K562 (cell line): ENCODE measurements around the gene ARMC9. TPM values are rescaled to one million over a fixed set of nuclear protein-coding genes. Genes with fewer than 3 reads are reported as not detected.

Experiments used
- ATAC-seq: fragments of 200-7000 bp; cut with Tn5 transposase; 3 replicates; pipeline ENCODE4 v1.9.1; 2020; ENCODE audit warnings: moderate library complexity
- BruUV-seq: library from RNA; stranded (reverse); fragments of 400-500 nt; replicated peaks from 2 replicates; lab custom pipeline; 2021; lab: Mats Ljungman, UMichigan
- CTCF ChIA-PET: fragments of 300-600 bp; formaldehyde crosslinking; extraction: SDS; loops from one replicate; lab custom pipeline; 2021; ENCODE audit warnings: low intra/inter-chr PET ratio; lab: Yijun Ruan, JAX
- POLR2A ChIA-PET: fragments of 300-600, 350-650 bp; sonication (Branson Sonifier 250); formaldehyde crosslinking; extraction: SDS; loops from one replicate; lab custom pipeline; 2021; ENCODE audit warnings: antibody characterized with exemption, inconsistent platforms; lab: Yijun Ruan, JAX
- DNase-seq, 4 experiments: peaks; one replicate each; pipeline versions ENCODE4 v3.0.0 to v3.0.0-alpha.2; 2011 to 2018; ENCODE audit warnings: low spot score in 3 of 4, mixed read lengths in 3 of 4; ENCODE audit errors: extremely low read depth in 1 of 4
- FAIRE-seq: peaks from 2 replicates; lab custom pipeline; 2011; peaks lifted over from hg19 to GRCh38; lab: Jason Lieb, UNC
- H2AFZ ChIP-seq: 2 replicates; pipeline ENCODE4 v1.6.0; 2011; ENCODE audit warnings: low read depth, low read length, control low read depth, inconsistent platforms
- H3K27ac ChIP-seq: fragments of 200-600 bp; 3 replicates; pipeline ENCODE4 v1.8.0; 2011; ENCODE audit warnings: low read depth, mild to moderate bottlenecking, control low read depth, inconsistent platforms, low read length, moderate library complexity, mixed read lengths; ENCODE audit errors: extremely low read depth
- H3K27me3 ChIP-seq, 2 experiments: fragments of 300-600 bp in 1 of 2; 2 replicates in 1 of 2; 3 replicates in 1 of 2; pipeline versions ENCODE4 v1.6.0 to v1.8.0; 2011; ENCODE audit warnings: inconsistent platforms in 2 of 2, low read length in 2 of 2, mild to moderate bottlenecking in 1 of 2, mixed read lengths in 1 of 2, moderate library complexity in 1 of 2; ENCODE audit not compliant: control insufficient read depth in 2 of 2, insufficient read depth in 2 of 2
- H3K36me3 ChIP-seq: fragments of 300-600 bp; 3 replicates; pipeline ENCODE4 v1.8.0; 2011; ENCODE audit warnings: mild to moderate bottlenecking, low read length, inconsistent platforms; ENCODE audit not compliant: control insufficient read depth, insufficient read depth
- H3K4me1 ChIP-seq, 2 experiments: fragments of 200-600 bp in 1 of 2; replicated peaks in 1 of 2; 2 replicates in 1 of 2; 3 replicates in 1 of 2; pipeline versions ENCODE4 v1.5.1 to v1.8.0; 2011; ENCODE audit warnings: inconsistent platforms in 2 of 2, low read length in 2 of 2, mild to moderate bottlenecking in 1 of 2, mixed read lengths in 1 of 2, moderate library complexity in 1 of 2; ENCODE audit not compliant: control insufficient read depth in 2 of 2, insufficient read depth in 2 of 2
- H3K4me2 ChIP-seq: 2 replicates; pipeline ENCODE4 v1.6.1; 2011; ENCODE audit warnings: low read length, control low read depth, inconsistent platforms, mixed read lengths; ENCODE audit not compliant: insufficient read depth
- H3K4me3 ChIP-seq: fragments of 200-600 bp; sonication (generic), shearing (Covaris generic); 2 replicates; pipeline ENCODE4 v1.5.1; 2016; ENCODE audit warnings: control low read depth, inconsistent platforms
- H3K79me2 ChIP-seq: fragments of 200-600 bp; 3 replicates; pipeline ENCODE4 v1.8.0; 2011; ENCODE audit warnings: low read length, inconsistent platforms; ENCODE audit not compliant: control insufficient read depth, insufficient read depth
- H3K9ac ChIP-seq, 2 experiments: 2 replicates each; pipeline versions ENCODE4 v1.6.0 to v1.6.1; 2011; ENCODE audit warnings: low read depth in 2 of 2, low read length in 2 of 2, control low read depth in 1 of 2, inconsistent platforms in 1 of 2, mild to moderate bottlenecking in 1 of 2, mixed read lengths in 1 of 2; ENCODE audit not compliant: insufficient read depth in 1 of 2
- H3K9me1 ChIP-seq: one replicate; pipeline ENCODE4 v1.6.0; 2011; ENCODE audit warnings: inconsistent platforms, mild to moderate bottlenecking, low read length, moderate library complexity; ENCODE audit not compliant: control insufficient read depth, insufficient read depth
- H3K9me3 ChIP-seq: replicated peaks from 2 replicates; pipeline ENCODE4 v1.5.1; 2011; ENCODE audit warnings: low read depth, low read length, inconsistent platforms; ENCODE audit not compliant: control insufficient read depth, insufficient read depth
- H4K20me1 ChIP-seq: replicated peaks from 2 replicates; pipeline ENCODE4 v1.6.1; 2011; ENCODE audit warnings: low read length, inconsistent platforms, mixed read lengths; ENCODE audit not compliant: control insufficient read depth, insufficient read depth
- EGR1 ChIP-seq: fragments of 450-650 bp; conservative IDR thresholded peaks from 2 replicates; pipeline ENCODE4 v1.6.1; 2017; ENCODE audit warnings: mild to moderate bottlenecking
- GTF2F1 ChIP-seq: IDR thresholded peaks from 2 replicates; pipeline ENCODE4 v1.6.1; 2011; ENCODE audit warnings: low read depth, low read length, improper control_type of control experiment
- RAD51 ChIP-seq: fragments of 450-650 bp; IDR thresholded peaks from 2 replicates; pipeline ENCODE4 v1.7.1; 2016; ENCODE audit warnings: low read depth, mild to moderate bottlenecking, borderline replicate concordance
- SMAD3 ChIP-seq: fragments of 450-650 bp; formaldehyde crosslinking; conservative IDR thresholded peaks from 2 replicates; pipeline ENCODE4 v1.4.0; 2020; ENCODE audit warnings: mild to moderate bottlenecking
- SMARCE1 ChIP-seq: fragments of 450-650 bp; IDR thresholded peaks from 2 replicates; pipeline ENCODE4 v1.7.1; 2016; ENCODE audit warnings: mild to moderate bottlenecking
- TRIM24 ChIP-seq, 2 experiments: fragments of 450-650 bp; IDR thresholded peaks; 2 replicates each; pipeline ENCODE4 v1.6.1; 2016
- WGBS: fragments of 100-300 bp; shearing (Covaris generic); methylation state at CpG from one replicate; pipeline ENCODE4 v1.1.6; 2016; ENCODE audit warnings: low coverage, mixed read lengths; ENCODE audit not compliant: insufficient coverage; ENCODE audit errors: missing lambda C conversion rate; 5-methylcytosine and 5-hydroxymethylcytosine counted together
- in situ Hi-C: fragments of 300-500 bp; cut with MboI; formaldehyde crosslinking; loops from 4 replicates; pipeline ENCODE4 v1.15.0; 2018; ENCODE audit warnings: inconsistent platforms, mixed read lengths
- intact Hi-C: fragments of 100-400 bp; cut with micrococcal nuclease; formaldehyde crosslinking; loops from 2 replicates; pipeline ENCODE4 v1.14.2; 2022
- polyA plus RNA-seq, 8 experiments: library from polyadenylated mRNA; depleted of rRNA in 4 of 8; stranded (reverse) in 5 of 8; unstranded in 3 of 8; fragments of >200 nt; fragmentation: Nextera tagmentation in 2 of 8; fragmentation: Illumina TruSeq in 1 of 8; extraction: Ambion mirVana in 2 of 8; extraction: Trizol in 1 of 8; gene quantifications; 2 replicates each; pipeline versions ENCODE4 v1.2.1 to v1.2.3, GENCODE V29; 2011 to 2014; ENCODE audit warnings: inconsistent platforms in 1 of 8, missing spikeins in 1 of 8
- total RNA-seq, 7 experiments: library from RNA; depleted of rRNA in 6 of 7; stranded (reverse); fragments of >200 nt in 6 of 7; fragmentation: Illumina TruSeq in 2 of 7; extraction: Trizol in 2 of 7; gene quantifications; 2 replicates each; pipeline versions ENCODE4 v1.2.1 to v1.2.3, GENCODE V29; 2011 to 2021; ENCODE audit warnings: low replicate concordance in 1 of 7
- TF ChIP-seq, protein P1 (sequence below): fragments of 250-450 bp; sonication (Bioruptor Pico); IDR thresholded peaks from 2 replicates; pipeline ENCODE4 v1.5.1; 2021; ENCODE audit warnings: mild to moderate bottlenecking
- TF ChIP-seq, protein P2 (sequence below): fragments of 250-450 bp; sonication (Bioruptor Pico); IDR thresholded peaks from 2 replicates; pipeline ENCODE4 v1.8.0; 2021; ENCODE audit warnings: mild to moderate bottlenecking, moderate library complexity
- TF ChIP-seq, protein P3 (sequence below): sonication (generic); formaldehyde crosslinking; IDR thresholded peaks from 2 replicates; pipeline ENCODE4 v1.8.1; 2023; ENCODE audit warnings: mild to moderate bottlenecking, missing genetic modification reagents
- TF ChIP-seq, protein P4 (sequence below): sonication (generic); formaldehyde crosslinking; IDR thresholded peaks from 2 replicates; pipeline ENCODE4 v1.8.0; 2022; ENCODE audit warnings: missing genetic modification reagents, mild to moderate bottlenecking, borderline replicate concordance

ARMC9 gene
- total and polyA plus RNA-seq, 9 of the 15 experiments (the other 6 are each of a cell fraction or from before 2014, with no cell fraction given): 0.36 to 2.3 (median 1.1) TPM

DNA sequence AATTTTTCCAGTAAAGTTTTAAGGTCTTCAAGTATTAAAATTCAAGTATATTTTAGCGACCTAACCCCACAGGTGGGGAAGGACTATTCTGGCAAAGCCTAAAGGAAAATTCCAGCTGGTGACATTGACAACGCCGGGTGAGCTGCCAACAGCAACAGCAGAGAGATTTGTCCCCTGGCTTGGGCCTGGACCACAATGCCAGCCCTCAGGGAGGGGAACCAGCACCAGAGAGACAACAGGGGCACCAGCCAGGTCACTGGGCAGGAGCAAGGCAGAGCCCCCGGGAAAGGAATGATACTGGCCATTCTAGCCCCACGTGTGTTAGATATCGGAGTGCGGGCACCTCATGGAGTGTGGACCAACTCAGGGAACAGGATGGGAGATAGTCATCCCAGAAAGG, 95.7 kb downstream of the ARMC9 start (continued):
- TF ChIP-seq, protein P1, sequence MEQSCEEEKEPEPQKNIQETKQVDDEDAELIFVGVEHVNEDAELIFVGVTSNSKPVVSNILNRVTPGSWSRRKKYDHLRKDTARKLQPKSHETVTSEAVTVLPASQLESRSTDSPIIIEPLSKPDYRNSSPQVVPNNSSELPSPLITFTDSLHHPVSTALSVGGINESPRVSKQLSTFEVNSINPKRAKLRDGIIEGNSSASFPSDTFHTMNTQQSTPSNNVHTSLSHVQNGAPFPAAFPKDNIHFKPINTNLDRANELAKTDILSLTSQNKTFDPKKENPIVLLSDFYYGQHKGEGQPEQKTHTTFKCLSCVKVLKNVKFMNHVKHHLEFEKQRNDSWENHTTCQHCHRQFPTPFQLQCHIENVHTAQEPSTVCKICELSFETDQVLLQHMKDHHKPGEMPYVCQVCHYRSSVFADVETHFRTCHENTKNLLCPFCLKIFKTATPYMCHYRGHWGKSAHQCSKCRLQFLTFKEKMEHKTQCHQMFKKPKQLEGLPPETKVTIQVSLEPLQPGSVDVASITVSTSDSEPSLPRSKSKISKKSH (CRISPR knock-in tag): no peak
- TF ChIP-seq SMARCE1: no peak
- TF ChIP-seq, protein P2, sequence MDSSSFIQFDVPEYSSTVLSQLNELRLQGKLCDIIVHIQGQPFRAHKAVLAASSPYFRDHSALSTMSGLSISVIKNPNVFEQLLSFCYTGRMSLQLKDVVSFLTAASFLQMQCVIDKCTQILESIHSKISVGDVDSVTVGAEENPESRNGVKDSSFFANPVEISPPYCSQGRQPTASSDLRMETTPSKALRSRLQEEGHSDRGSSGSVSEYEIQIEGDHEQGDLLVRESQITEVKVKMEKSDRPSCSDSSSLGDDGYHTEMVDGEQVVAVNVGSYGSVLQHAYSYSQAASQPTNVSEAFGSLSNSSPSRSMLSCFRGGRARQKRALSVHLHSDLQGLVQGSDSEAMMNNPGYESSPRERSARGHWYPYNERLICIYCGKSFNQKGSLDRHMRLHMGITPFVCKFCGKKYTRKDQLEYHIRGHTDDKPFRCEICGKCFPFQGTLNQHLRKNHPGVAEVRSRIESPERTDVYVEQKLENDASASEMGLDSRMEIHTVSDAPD: no peak

DNA sequence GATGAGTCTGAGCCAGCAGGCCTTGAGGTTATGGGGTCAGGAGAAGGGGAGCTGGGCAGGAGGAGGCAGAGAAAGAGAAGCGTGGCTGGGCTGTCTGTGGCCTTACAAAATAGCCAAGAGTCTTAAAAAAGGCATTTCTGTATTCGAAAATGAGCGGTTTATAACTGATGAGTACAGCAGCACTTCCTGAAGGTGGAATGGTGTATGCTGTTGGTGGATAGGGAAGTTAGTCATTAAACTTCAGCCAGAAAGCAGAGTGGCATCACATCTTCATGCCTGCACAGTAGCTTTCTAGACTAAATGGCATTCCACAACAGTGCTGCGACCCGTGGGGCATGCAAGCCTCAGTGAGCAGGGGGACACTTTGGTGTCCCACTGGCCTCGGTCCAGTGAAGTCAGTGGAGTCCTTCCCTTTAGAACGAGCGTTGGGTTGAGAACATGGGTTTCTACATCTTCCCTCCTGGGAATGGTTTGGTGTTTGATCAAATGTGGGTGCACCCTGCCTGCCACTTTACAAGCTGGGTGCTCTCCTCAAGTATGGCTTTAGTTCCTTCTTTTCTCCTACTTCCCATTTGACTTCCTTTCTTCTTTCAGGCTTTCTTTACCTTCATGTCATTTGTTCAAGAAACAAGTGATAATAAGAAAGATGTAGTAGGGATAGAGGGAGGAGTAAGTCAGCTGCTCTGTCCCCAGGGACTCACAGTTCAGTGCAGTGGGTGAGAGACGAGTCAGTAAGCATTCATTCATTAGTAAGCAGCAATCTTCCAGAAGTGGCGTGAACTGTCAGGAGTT, 96.3 kb downstream of the ARMC9 start:
- no peak overlapping the region for H3K9ac ChIP-seq
- H3K36me3 ChIP-seq: no peaks in the 10 kb centered on the region
- no peaks in the 10 kb centered on the region for H4K20me1 ChIP-seq
- BruUV-seq: no TSS peak
- H3K4me3 ChIP-seq: no peak overlapping the region
- H3K9me1 ChIP-seq: no peaks in the 10 kb centered on the region
- intact Hi-C loops (loop anchor here (10.0 kb wide), 1 partner anchor 110 kb away; no protein-coding TSS in a partner anchor), in situ Hi-C loops (no loop called here)
- WGBS: 7% methylated on average over 10 of the region's 10 CpGs
- H3K79me2 ChIP-seq: no peaks in the 10 kb centered on the region
- POLR2A ChIA-PET: interaction anchor here (0.6 kb wide), 1 partner anchor 37 kb away, joined by 4 read pairs; no protein-coding TSS in a partner anchor
- H3K4me1 ChIP-seq: peaks cover 0 to 3% of the 10 kb centered on the region in 2 experiments; a peak in 3 of 5 replicates
- ATAC-seq (no peak), DNase-seq (no peak), FAIRE-seq (no peak)
- H3K4me2 ChIP-seq: no peak overlapping the region
- H2AFZ ChIP-seq: no peak overlapping the region
- no peaks in the 10 kb centered on the region for H3K9me3 ChIP-seq
- H3K27me3 ChIP-seq: peaks cover 11 to 34% of the 10 kb centered on the region in 2 experiments; a peak in 3 of 5 replicates
- CTCF ChIA-PET: no interaction called here
- no peak overlapping the region for H3K27ac ChIP-seq
- TF ChIP-seq RAD51 (no peak), SMAD3 (CRISPR knock-in tag) (no peak), GTF2F1 (no peak), TRIM24 (IDR thresholded peaks at IDR 0.05) (no peak), EGR1 (no peak)
- TF ChIP-seq, protein P1 (CRISPR knock-in tag): no peak
- TF ChIP-seq, protein P3, sequence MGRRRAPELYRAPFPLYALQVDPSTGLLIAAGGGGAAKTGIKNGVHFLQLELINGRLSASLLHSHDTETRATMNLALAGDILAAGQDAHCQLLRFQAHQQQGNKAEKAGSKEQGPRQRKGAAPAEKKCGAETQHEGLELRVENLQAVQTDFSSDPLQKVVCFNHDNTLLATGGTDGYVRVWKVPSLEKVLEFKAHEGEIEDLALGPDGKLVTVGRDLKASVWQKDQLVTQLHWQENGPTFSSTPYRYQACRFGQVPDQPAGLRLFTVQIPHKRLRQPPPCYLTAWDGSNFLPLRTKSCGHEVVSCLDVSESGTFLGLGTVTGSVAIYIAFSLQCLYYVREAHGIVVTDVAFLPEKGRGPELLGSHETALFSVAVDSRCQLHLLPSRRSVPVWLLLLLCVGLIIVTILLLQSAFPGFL: no peak
- TF ChIP-seq, protein P4, sequence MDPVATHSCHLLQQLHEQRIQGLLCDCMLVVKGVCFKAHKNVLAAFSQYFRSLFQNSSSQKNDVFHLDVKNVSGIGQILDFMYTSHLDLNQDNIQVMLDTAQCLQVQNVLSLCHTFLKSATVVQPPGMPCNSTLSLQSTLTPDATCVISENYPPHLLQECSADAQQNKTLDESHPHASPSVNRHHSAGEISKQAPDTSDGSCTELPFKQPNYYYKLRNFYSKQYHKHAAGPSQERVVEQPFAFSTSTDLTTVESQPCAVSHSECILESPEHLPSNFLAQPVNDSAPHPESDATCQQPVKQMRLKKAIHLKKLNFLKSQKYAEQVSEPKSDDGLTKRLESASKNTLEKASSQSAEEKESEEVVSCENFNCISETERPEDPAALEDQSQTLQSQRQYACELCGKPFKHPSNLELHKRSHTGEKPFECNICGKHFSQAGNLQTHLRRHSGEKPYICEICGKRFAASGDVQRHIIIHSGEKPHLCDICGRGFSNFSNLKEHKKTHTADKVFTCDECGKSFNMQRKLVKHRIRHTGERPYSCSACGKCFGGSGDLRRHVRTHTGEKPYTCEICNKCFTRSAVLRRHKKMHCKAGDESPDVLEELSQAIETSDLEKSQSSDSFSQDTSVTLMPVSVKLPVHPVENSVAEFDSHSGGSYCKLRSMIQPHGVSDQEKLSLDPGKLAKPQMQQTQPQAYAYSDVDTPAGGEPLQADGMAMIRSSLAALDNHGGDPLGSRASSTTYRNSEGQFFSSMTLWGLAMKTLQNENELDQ (CRISPR knock-in tag): no peak
